ENCODE measurements around the gene LRMDA. TPM values are rescaled to one million over a fixed set of nuclear protein-coding genes. Genes with fewer than 3 reads are reported as not detected.

Gene LRMDA
- polyA plus RNA-seq, 1 donor (not counting 4 experiments of a cell fraction or from before 2014, with no cell fraction given): not detected

DNA sequence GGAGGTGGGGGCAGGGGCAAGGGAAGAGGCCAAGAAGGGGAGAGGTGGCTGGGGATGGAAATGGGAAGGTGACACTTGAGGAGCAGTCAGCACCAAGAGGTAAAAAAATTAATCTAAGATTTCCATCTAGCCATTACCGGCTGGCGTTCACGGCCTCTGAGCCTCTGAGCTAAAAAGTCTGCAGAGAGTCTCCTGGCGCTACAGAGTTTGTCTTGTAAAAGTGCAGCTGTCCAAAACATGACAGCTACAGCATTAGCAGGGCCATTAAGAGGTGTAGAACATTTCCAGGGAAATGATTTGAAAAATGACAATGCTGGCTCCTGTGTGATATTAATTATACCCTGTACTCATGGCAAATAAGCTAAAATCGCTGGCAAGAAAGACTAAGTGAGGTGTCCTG, 167.6 kb downstream of the LRMDA start:
- Histone ChIP-seq H3K4me1 (ENCODE audit: control insufficient read depth, extremely low read depth, insufficient read depth, low read length) (no peaks in the 10 kb centered on the region), H3K9me3 (ENCODE audit: control insufficient read depth, low read depth, low read length) (no peaks in the 10 kb centered on the region), H3K79me2 (ENCODE audit: control insufficient read depth, insufficient read depth, low read length) (no peaks in the 10 kb centered on the region), H3K27me3 (ENCODE audit: control insufficient read depth, extremely low read depth, insufficient read depth, low read length) (peaks cover 4% of the 10 kb centered on the region), H3K9me1 (ENCODE audit: control insufficient read depth, extremely low read depth, insufficient read depth, low read length) (no peaks in the 10 kb centered on the region), H3K27ac (ENCODE audit: control insufficient read depth, insufficient read depth, low read length) (no peak overlapping the region), H3K9ac (ENCODE audit: control insufficient read depth, extremely low read depth, insufficient read depth, low read length) (no peak overlapping the region), H4K20me1 (ENCODE audit: control insufficient read depth, extremely low read depth, insufficient read depth, low read length) (no peaks in the 10 kb centered on the region), H3K36me3 (ENCODE audit: control insufficient read depth in 2 of 2, extremely low read depth in 1 of 2, insufficient read depth in 2 of 2, low read length in 2 of 2) (no peaks in the 10 kb centered on the region), H3K4me3 (ENCODE audit: control insufficient read depth in 2 of 3, extremely low read depth in 1 of 3, insufficient read depth in 2 of 3, low read depth in 1 of 3, low read length in 3 of 3) (no peak overlapping the region), H2AFZ (ENCODE audit: control insufficient read depth, low read length) (no peak overlapping the region), H3K4me2 (ENCODE audit: control insufficient read depth, extremely low read depth, insufficient read depth, low read depth, low read length) (no peak overlapping the region)
- FAIRE-seq (no peak), DNase-seq (ENCODE audit: low read depth, low spot score) (no peak)
- dilution Hi-C loops (cut with MboI; ENCODE audit: extremely low pct_ligation_motif_present, low sequenced_read_pairs): no loop called here
- TF ChIP-seq, protein P1, sequence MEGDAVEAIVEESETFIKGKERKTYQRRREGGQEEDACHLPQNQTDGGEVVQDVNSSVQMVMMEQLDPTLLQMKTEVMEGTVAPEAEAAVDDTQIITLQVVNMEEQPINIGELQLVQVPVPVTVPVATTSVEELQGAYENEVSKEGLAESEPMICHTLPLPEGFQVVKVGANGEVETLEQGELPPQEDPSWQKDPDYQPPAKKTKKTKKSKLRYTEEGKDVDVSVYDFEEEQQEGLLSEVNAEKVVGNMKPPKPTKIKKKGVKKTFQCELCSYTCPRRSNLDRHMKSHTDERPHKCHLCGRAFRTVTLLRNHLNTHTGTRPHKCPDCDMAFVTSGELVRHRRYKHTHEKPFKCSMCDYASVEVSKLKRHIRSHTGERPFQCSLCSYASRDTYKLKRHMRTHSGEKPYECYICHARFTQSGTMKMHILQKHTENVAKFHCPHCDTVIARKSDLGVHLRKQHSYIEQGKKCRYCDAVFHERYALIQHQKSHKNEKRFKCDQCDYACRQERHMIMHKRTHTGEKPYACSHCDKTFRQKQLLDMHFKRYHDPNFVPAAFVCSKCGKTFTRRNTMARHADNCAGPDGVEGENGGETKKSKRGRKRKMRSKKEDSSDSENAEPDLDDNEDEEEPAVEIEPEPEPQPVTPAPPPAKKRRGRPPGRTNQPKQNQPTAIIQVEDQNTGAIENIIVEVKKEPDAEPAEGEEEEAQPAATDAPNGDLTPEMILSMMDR (optimal IDR thresholded peaks at IDR 0.05 in 1 of 3, IDR thresholded peaks at IDR 0.05 in 1 of 3, conservative IDR thresholded peaks at IDR 0.05 in 1 of 3; ENCODE audit: extremely low read depth in 1 of 3, insufficient read depth in 2 of 3, low read length in 3 of 3): no peak
- no peak for TF ChIP-seq EZH2 (IDR thresholded peaks at IDR 0.05; ENCODE audit: low read length)

DNA sequence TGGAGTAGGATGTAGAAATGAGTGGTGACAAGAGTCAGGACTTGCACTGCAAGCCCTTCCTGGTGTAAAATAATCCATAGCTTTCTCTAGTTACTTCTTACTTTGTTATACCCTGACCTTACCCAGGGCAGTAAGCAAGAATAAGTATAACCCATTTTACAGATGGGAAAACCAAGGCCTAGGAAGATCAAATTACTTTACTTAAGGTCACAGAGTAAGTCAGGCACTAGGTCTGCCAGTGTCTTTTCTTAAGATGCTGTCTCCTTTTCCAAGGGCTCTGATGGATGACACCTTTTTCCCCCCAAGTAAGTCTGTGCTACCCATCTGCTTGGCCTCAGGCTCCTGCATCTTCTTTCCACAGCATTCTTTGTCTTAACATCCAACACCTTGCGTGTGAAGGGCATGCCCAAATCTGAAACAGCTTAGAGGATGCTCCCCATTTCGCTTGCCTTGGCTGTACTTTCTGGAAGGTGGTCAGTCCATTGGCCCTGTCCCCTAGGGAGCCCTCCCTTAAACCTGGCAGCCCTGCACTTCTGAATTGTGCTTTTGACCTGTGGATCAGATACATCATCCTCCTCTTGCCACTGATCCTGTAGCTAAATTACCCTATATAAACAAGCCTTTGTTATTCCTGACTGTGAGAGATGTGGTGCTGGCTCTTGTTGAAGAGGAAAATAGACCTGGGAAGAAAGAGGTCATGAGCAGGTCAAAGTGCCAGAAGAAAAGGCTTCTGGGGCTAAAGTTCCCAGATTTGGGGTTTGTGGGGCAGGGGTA, 168.6 kb downstream of the LRMDA start:
- Histone ChIP-seq H3K27ac (ENCODE audit: control insufficient read depth, insufficient read depth, low read length) (no peak overlapping the region), H4K20me1 (ENCODE audit: control insufficient read depth, extremely low read depth, insufficient read depth, low read length) (no peaks in the 10 kb centered on the region), H3K79me2 (ENCODE audit: control insufficient read depth, insufficient read depth, low read length) (no peaks in the 10 kb centered on the region), H3K4me1 (ENCODE audit: control insufficient read depth, extremely low read depth, insufficient read depth, low read length) (no peaks in the 10 kb centered on the region), H3K4me3 (ENCODE audit: control insufficient read depth in 2 of 3, extremely low read depth in 1 of 3, insufficient read depth in 2 of 3, low read depth in 1 of 3, low read length in 3 of 3) (no peak overlapping the region), H3K36me3 (ENCODE audit: control insufficient read depth in 2 of 2, extremely low read depth in 1 of 2, insufficient read depth in 2 of 2, low read length in 2 of 2) (no peaks in the 10 kb centered on the region), H3K9me1 (ENCODE audit: control insufficient read depth, extremely low read depth, insufficient read depth, low read length) (no peaks in the 10 kb centered on the region), H3K9ac (ENCODE audit: control insufficient read depth, extremely low read depth, insufficient read depth, low read length) (no peak overlapping the region), H3K9me3 (ENCODE audit: control insufficient read depth, low read depth, low read length) (no peaks in the 10 kb centered on the region), H2AFZ (ENCODE audit: control insufficient read depth, low read length) (no peak overlapping the region), H3K4me2 (ENCODE audit: control insufficient read depth, extremely low read depth, insufficient read depth, low read depth, low read length) (no peak overlapping the region), H3K27me3 (ENCODE audit: control insufficient read depth, extremely low read depth, insufficient read depth, low read length) (peaks cover 4% of the 10 kb centered on the region)
- dilution Hi-C loops (cut with MboI; ENCODE audit: extremely low pct_ligation_motif_present, low sequenced_read_pairs): no loop called here
- FAIRE-seq (no peak), DNase-seq (ENCODE audit: low read depth, low spot score) (no peak)
- TF ChIP-seq, protein P1 (optimal IDR thresholded peaks at IDR 0.05 in 1 of 3, IDR thresholded peaks at IDR 0.05 in 1 of 3, conservative IDR thresholded peaks at IDR 0.05 in 1 of 3; ENCODE audit: extremely low read depth in 1 of 3, insufficient read depth in 2 of 3, low read length in 3 of 3): no peak
- no peak for TF ChIP-seq EZH2 (IDR thresholded peaks at IDR 0.05; ENCODE audit: low read length)

All from keratinocyte (primary cell).